HCT116 (cell line): ENCODE results near the gene CATSPER4. TPM values are rescaled to one million over a fixed set of nuclear protein-coding genes. Genes with fewer than 3 reads are reported as not detected.

Experiments used
- ATAC-seq: fragments of 200-7000 bp; cut with Tn5 transposase; 2 replicates; pipeline ENCODE4 v1.9.1; 2020; ENCODE audit warnings: mild to moderate bottlenecking, moderate library complexity
- BruUV-seq: library from RNA; stranded (reverse); fragments of 400-500 nt; replicated peaks from 2 replicates; lab custom pipeline; 2021; lab: Mats Ljungman, UMichigan
- CTCF ChIA-PET: fragments of 300-600 bp; sonication (Branson Sonifier 250); formaldehyde crosslinking; loops from one replicate; lab custom pipeline; 2021; ENCODE audit warnings: antibody characterized with exemption; lab: Charles Lee
- POLR2A ChIA-PET: fragments of 300-600, 350-600 bp; sonication (Branson Sonifier 250); formaldehyde crosslinking; loops from one replicate; lab custom pipeline; 2021; ENCODE audit warnings: antibody characterized with exemption; lab: Charles Lee
- RAD21 ChIA-PET, 2 experiments: fragments of 300-600 bp; sonication (Branson Sonifier 250); formaldehyde crosslinking; loops; one replicate each; lab custom pipeline; 2023; ENCODE audit warnings: low total read pairs in 2 of 2; ENCODE audit not compliant: uncharacterized antibody in 2 of 2, unreplicated experiment in 2 of 2, low non-redundant PET in 1 of 2; lab: Charles Lee
- DNase-seq: peaks from one replicate; pipeline ENCODE4 v3.0.0-alpha.2; 2010; ENCODE audit warnings: low read depth, low spot score
- H2AFZ ChIP-seq: fragments of 200-600 bp; shearing (Covaris generic), sonication (generic); 2 replicates; pipeline ENCODE4 v1.6.1; 2017; ENCODE audit warnings: low read depth, mixed run types, mixed read lengths, antibody characterized with exemption, low read length; ENCODE audit not compliant: poor library complexity, severe bottlenecking
- H3K27ac ChIP-seq: 2 replicates; pipeline ENCODE4 v1.5.1; 2012; ENCODE audit warnings: low read depth, low read length
- H3K27me3 ChIP-seq: fragments of 200-600 bp; sonication (generic); 2 replicates; pipeline ENCODE4 v1.6.1; 2016; ENCODE audit warnings: mixed run types, low read length, mixed read lengths; ENCODE audit not compliant: insufficient read depth
- H3K36me3 ChIP-seq, 2 experiments: fragments of 200-500 bp in 1 of 2; fragments of 200-600 bp in 1 of 2; sonication (Bioruptor generic) in 1 of 2; sonication (generic) in 1 of 2; 2 replicates each; pipeline versions ENCODE4 v1.5.1 to v1.6.1; 2014 to 2016; ENCODE audit warnings: low read length in 2 of 2, inconsistent platforms in 1 of 2, mixed read lengths in 1 of 2, mixed run types in 1 of 2; ENCODE audit not compliant: insufficient read depth in 2 of 2, control insufficient read depth in 1 of 2
- H3K4me1 ChIP-seq, 2 experiments: fragments of 200-600 bp in 1 of 2; sonication (generic) in 1 of 2; 2 replicates each; pipeline versions ENCODE4 v1.5.1 to v1.6.1; 2012 to 2017; ENCODE audit warnings: low read length in 2 of 2, inconsistent platforms in 1 of 2, mild to moderate bottlenecking in 1 of 2, mixed read lengths in 1 of 2, mixed run types in 1 of 2, moderate library complexity in 1 of 2; ENCODE audit not compliant: insufficient read depth in 2 of 2, control insufficient read depth in 1 of 2
- H3K4me2 ChIP-seq: fragments of 200-600 bp; sonication (generic); 2 replicates; pipeline ENCODE4 v1.6.1; 2017; ENCODE audit warnings: mixed run types, low read length, mixed read lengths
- H3K4me3 ChIP-seq, 2 experiments: fragments of 200-600 bp in 1 of 2; sonication (generic) in 1 of 2; replicated peaks in 1 of 2; 2 replicates each; pipeline ENCODE4 v1.5.1; 2011 to 2016; ENCODE audit warnings: low read length in 2 of 2, control low read depth in 1 of 2, low read depth in 1 of 2, mild to moderate bottlenecking in 1 of 2, mixed read lengths in 1 of 2, mixed run types in 1 of 2
- H3K79me2 ChIP-seq: fragments of 200-600 bp; sonication (generic); 2 replicates; pipeline ENCODE4 v1.6.1; 2017; ENCODE audit warnings: mild to moderate bottlenecking, mixed run types, low read length, moderate library complexity, mixed read lengths; ENCODE audit not compliant: insufficient read depth
- H3K9ac ChIP-seq: fragments of 200-600 bp; sonication (generic); 2 replicates; pipeline ENCODE4 v1.6.1; 2016; ENCODE audit warnings: low read length, mixed read lengths
- H3K9me2 ChIP-seq: fragments of 200-600 bp; sonication (generic), shearing (Covaris generic); 2 replicates; pipeline ENCODE4 v1.6.1; 2017; ENCODE audit warnings: mixed run types, mild to moderate bottlenecking, moderate library complexity; ENCODE audit not compliant: insufficient read depth
- H3K9me3 ChIP-seq, 2 experiments: fragments of 200-500 bp in 1 of 2; fragments of 200-600 bp in 1 of 2; sonication (Bioruptor generic) in 1 of 2; sonication (generic) in 1 of 2; 2 replicates each; pipeline ENCODE4 v1.6.1; 2014 to 2017; ENCODE audit warnings: low read length in 2 of 2, mixed read lengths in 2 of 2, inconsistent platforms in 1 of 2, low read depth in 1 of 2, mild to moderate bottlenecking in 1 of 2, mixed run types in 1 of 2, moderate library complexity in 1 of 2; ENCODE audit not compliant: control insufficient read depth in 1 of 2, insufficient read depth in 1 of 2
- H4K20me1 ChIP-seq: fragments of 200-600 bp; sonication (generic), shearing (Covaris generic); 2 replicates; pipeline ENCODE4 v1.6.1; 2017; ENCODE audit warnings: mixed run types, mild to moderate bottlenecking, moderate library complexity; ENCODE audit not compliant: insufficient read depth
- ATF3 ChIP-seq: IDR thresholded peaks from 2 replicates; pipeline ENCODE4 v1.6.1; 2012
- CTCF ChIP-seq, 3 experiments: fragments of 200-600 bp in 1 of 3; sonication (generic) in 1 of 3; IDR thresholded peaks in 2 of 3; conservative IDR thresholded peaks in 1 of 3; 2 replicates each; pipeline ENCODE4 v1.5.1; 2012 to 2017; ENCODE audit warnings: low read depth in 2 of 3, low read length in 2 of 3, antibody characterized with exemption in 1 of 3, borderline replicate concordance in 1 of 3, control low read depth in 1 of 3, mild to moderate bottlenecking in 1 of 3, mixed read lengths in 1 of 3, mixed run types in 1 of 3, moderate library complexity in 1 of 3; ENCODE audit not compliant: insufficient read depth in 1 of 3
- ELF1 ChIP-seq: IDR thresholded peaks from 2 replicates; pipeline ENCODE4 v1.6.1; 2012; ENCODE audit warnings: low read depth, borderline replicate concordance
- EZH2 ChIP-seq: fragments of 200-600 bp; sonication (generic); IDR thresholded peaks from 2 replicates; pipeline ENCODE4 v1.6.1; 2017; ENCODE audit warnings: antibody characterized with exemption, mixed run types
- EZH2phosphoT487 ChIP-seq: fragments of 200-600 bp; IDR thresholded peaks from 2 replicates; pipeline ENCODE4 v1.6.1; 2018; ENCODE audit warnings: antibody characterized with exemption, borderline replicate concordance
- FOSL1 ChIP-seq: IDR thresholded peaks from 2 replicates; pipeline ENCODE4 v1.6.1; 2012; ENCODE audit warnings: low read depth
- JUND ChIP-seq: IDR thresholded peaks from 2 replicates; pipeline ENCODE4 v1.6.1; 2012
- MAX ChIP-seq: IDR thresholded peaks from 2 replicates; pipeline ENCODE4 v1.6.1; 2012
- POLR2A ChIP-seq: IDR thresholded peaks from 2 replicates; pipeline ENCODE4 v1.7.0; 2011; ENCODE audit warnings: borderline replicate concordance; ENCODE audit not compliant: insufficient read depth, insufficient read length; ENCODE audit errors: extremely low read depth
- POLR2AphosphoS5 ChIP-seq: IDR thresholded peaks from 2 replicates; pipeline ENCODE4 v1.6.1; 2011; ENCODE audit warnings: mild to moderate bottlenecking, low read depth, low read length, moderate library complexity
- RAD21 ChIP-seq: IDR thresholded peaks from 2 replicates; pipeline ENCODE4 v1.6.1; 2012; ENCODE audit warnings: low read depth, mild to moderate bottlenecking
- SIN3A ChIP-seq: IDR thresholded peaks from 2 replicates; pipeline ENCODE4 v1.6.1; 2012; ENCODE audit warnings: low read depth
- SP1 ChIP-seq: IDR thresholded peaks from 2 replicates; pipeline ENCODE4 v1.6.1; 2012; ENCODE audit warnings: low read depth
- SRF ChIP-seq: IDR thresholded peaks from 2 replicates; pipeline ENCODE4 v1.6.1; 2012; ENCODE audit warnings: low read depth
- YY1 ChIP-seq: IDR thresholded peaks from 2 replicates; pipeline ENCODE4 v1.6.1; 2011; ENCODE audit warnings: low read length, low read depth, moderate library complexity, mild to moderate bottlenecking; ENCODE audit not compliant: insufficient replicate concordance; ENCODE audit errors: extremely low read depth
- ZBTB33 ChIP-seq: IDR thresholded peaks from 2 replicates; pipeline ENCODE4 v1.6.1; 2011; ENCODE audit warnings: mild to moderate bottlenecking, low read length, moderate library complexity; ENCODE audit not compliant: insufficient replicate concordance; ENCODE audit errors: extremely low read depth
- intact Hi-C: fragments of 100-400 bp; cut with micrococcal nuclease; formaldehyde crosslinking; loops from 2 replicates; pipeline ENCODE4 v1.10.0; 2022
- total RNA-seq: library from RNA; stranded (reverse); gene quantifications from one replicate; pipeline ENCODE4 v1.2.1, GENCODE V29; 2021; ENCODE audit not compliant: unreplicated experiment

Gene CATSPER4
- total RNA-seq, 1 experiment from 2014 or later, result not detected

GRCh38 chr1:26184086-26184485, 6.3 kb upstream of the CATSPER4 start:
- ATAC-seq (no peak), DNase-seq (no peak)
- Histone ChIP-seq H3K79me2 (no peaks in the 10 kb centered on the region), H3K4me1 (peaks cover 0 to 6% of the 10 kb centered on the region in 2 experiments; a peak in 2 of 4 replicates), H3K9ac (no peak overlapping the region), H3K36me3 (no peaks in the 10 kb centered on the region; a peak in 1 of 4 replicates), H3K9me3 (no peaks in the 10 kb centered on the region), H2AFZ (no peak overlapping the region), H3K27ac (no peak overlapping the region), H3K4me2 (no peak overlapping the region), H3K9me2 (no peaks in the 10 kb centered on the region), H3K4me3 (no peak overlapping the region), H3K27me3 (no peaks in the 10 kb centered on the region), H4K20me1 (no peaks in the 10 kb centered on the region)
- intact Hi-C loops, result no loop called here
- TF ChIP-seq SIN3A (no peak), RAD21 (no peak), YY1 (no peak), ELF1 (no peak), SP1 (no peak), MAX (no peak), POLR2AphosphoS5 (no peak), POLR2A (no peak), ATF3 (no peak), EZH2phosphoT487 (no peak), FOSL1 (no peak)
- ChIA-PET RAD21 (no interaction called here), POLR2A (no interaction called here), CTCF (interaction anchor here (1.4 kb wide), 1 partner anchor 14 kb away, joined by 3 read pairs; the partner anchor contains the start of gene ZNF593)
- no TSS peak for BruUV-seq

- H3K9me3 ChIP-seq, result no peaks in the 10 kb centered on the region
- peaks cover 0 to 6% of the 10 kb centered on the region in 2 experiments; a peak in 2 of 4 replicates for H3K4me1 ChIP-seq
- ChIA-PET RAD21 (no interaction called here), POLR2A (no interaction called here), CTCF (interaction anchor here (1.4 kb wide), 1 partner anchor 15 kb away, joined by 3 read pairs; the partner anchor contains the start of gene ZNF593)
- no peaks in the 10 kb centered on the region; a peak in 1 of 4 replicates for H3K36me3 ChIP-seq
- H3K9ac ChIP-seq, result no peak overlapping the region
- H2AFZ ChIP-seq, result no peak overlapping the region
- H3K4me3 ChIP-seq, result no peak overlapping the region
- no peaks in the 10 kb centered on the region for H3K27me3 ChIP-seq
- no peak overlapping the region for H3K4me2 ChIP-seq
- H3K79me2 ChIP-seq, result no peaks in the 10 kb centered on the region
- no peaks in the 10 kb centered on the region for H4K20me1 ChIP-seq
- intact Hi-C loops, result no loop called here
- no TSS peak for BruUV-seq
- DNase-seq (no peak), ATAC-seq (no peak)
- H3K27ac ChIP-seq, result no peak overlapping the region
- H3K9me2 ChIP-seq, result no peaks in the 10 kb centered on the region
- TF ChIP-seq EZH2 (no peak), SRF (no peak), JUND (no peak), ELF1 (no peak), CTCF (IDR thresholded peaks at IDR 0.05 in 2 of 3, conservative IDR thresholded peaks at IDR 0.05 in 1 of 3; ENCODE audit: borderline replicate concordance in 1 of 3, insufficient read depth in 1 of 3, low read depth in 2 of 3, low read length in 2 of 3) (no peak), ATF3 (no peak), ZBTB33 (no peak), POLR2A (no peak)
Observed at GRCh38 chr1:26184883-26185282, 5.5 kb upstream of the CATSPER4 start.
